ENCODE measurements around the gene CACNA1B. TPM values are rescaled to one million over a fixed set of nuclear protein-coding genes. Genes with fewer than 3 reads are reported as not detected.

CACNA1B gene
- total RNA-seq, 1 experiment from 2014 or later, result 7.8 TPM

DNA sequence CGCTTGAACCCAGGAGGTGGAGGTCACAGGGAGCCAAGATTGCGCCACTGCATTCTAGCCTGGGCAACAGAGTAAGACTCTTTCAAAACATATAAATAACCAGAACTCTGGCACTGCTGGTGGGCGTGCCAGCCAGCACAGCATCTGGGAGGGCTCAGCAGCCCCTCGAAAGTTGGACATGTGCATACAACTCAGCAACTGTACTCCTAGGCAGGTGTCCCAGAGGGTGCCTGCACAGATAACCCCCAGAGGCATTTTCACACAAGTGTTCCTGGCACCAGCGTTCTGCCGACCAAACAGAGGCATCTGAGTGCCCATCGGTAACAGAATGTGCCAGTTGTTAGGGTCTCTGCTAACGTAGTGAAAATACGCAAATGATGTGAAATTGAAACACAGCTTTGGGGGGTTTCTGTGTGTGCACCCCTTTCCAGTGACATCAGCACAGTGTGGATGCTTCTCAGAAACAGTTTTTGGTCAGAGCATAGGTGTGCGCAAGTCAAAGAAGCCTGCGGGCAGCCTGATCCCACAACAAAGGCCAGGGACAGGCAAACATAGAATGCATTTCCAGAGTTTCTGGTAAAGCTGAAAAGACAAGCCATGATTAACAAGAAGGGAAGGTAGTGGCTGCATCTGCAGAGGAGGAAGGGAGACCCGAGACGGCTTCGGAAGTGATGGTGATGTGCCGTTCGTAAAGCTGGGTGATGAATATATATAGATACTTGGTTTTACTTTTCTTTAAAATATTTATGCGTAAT, 190.2 kb downstream of the CACNA1B start:
- no peaks in the 10 kb centered on the region for H3K27me3 ChIP-seq (ENCODE audit: insufficient read depth, low read length)
- peak; percentile 17 for DNase-seq
- Mint-ChIP-seq H3K27ac (peak overlapping the region in 1 of 3 experiments; percentile 78; a peak in 1 of 7 replicates), H3K36me3 (ENCODE audit: insufficient read depth in 1 of 3, low read depth in 3 of 3) (peaks cover 2 to 9% (median 6%) of the 10 kb centered on the region in 3 experiments), H3K4me3 (no peak overlapping the region), H3K27me3 (ENCODE audit: low read depth) (no peaks in the 10 kb centered on the region), H3K9me3 (no peaks in the 10 kb centered on the region), H3K4me1 (peaks cover 39% of the 10 kb centered on the region in 2 experiments)
- H3K23me2 ChIP-seq (ENCODE audit: insufficient read length, low read depth, low read length, poor library complexity, severe bottlenecking), result peaks cover 3% of the 10 kb centered on the region
- no peak overlapping the region for H2BK5ac ChIP-seq (ENCODE audit: insufficient read length, low read length)
- H3K4ac ChIP-seq (ENCODE audit: low read depth, low read length), result no peak overlapping the region
- no peak overlapping the region for H2AFZ ChIP-seq (ENCODE audit: low read length)
- H3K27ac ChIP-seq (ENCODE audit: insufficient read length, low read depth, low read length), result no peak overlapping the region
- no peak overlapping the region for H2BK20ac ChIP-seq (ENCODE audit: low read depth, low read length, poor library complexity, severe bottlenecking)
- no peak overlapping the region for H3K4me2 ChIP-seq (ENCODE audit: insufficient read depth, insufficient read length, low read length)
- no peak overlapping the region for H4K5ac ChIP-seq (ENCODE audit: insufficient read length, low read depth, low read length)
- H2AK5ac ChIP-seq (ENCODE audit: insufficient read length, low read length), result no peak overlapping the region
- H3T11ph ChIP-seq (ENCODE audit: low read length), result no peak overlapping the region
- H3K79me1 ChIP-seq (ENCODE audit: insufficient read depth, low read depth, low read length, poor library complexity, severe bottlenecking), result no peaks in the 10 kb centered on the region
- no peak for TF ChIP-seq CTCF (conservative IDR thresholded peaks at IDR 0.05)
- H4K91ac ChIP-seq (ENCODE audit: insufficient read length, low read depth, low read length), result no peak overlapping the region
- no peak overlapping the region for H3K14ac ChIP-seq (ENCODE audit: insufficient read depth, low read length)
- no peak overlapping the region for H3K18ac ChIP-seq (ENCODE audit: insufficient read length, low read depth, low read length)
- no peak overlapping the region for H3K9ac ChIP-seq (ENCODE audit: extremely low read depth, insufficient read length, low read length)
- no peak overlapping the region for H3K56ac ChIP-seq (ENCODE audit: insufficient read length, low read depth, low read length)
- peaks cover 4% of the 10 kb centered on the region for H3K9me3 ChIP-seq (ENCODE audit: control insufficient read depth, low read depth, low read length)
- no peak overlapping the region for H4K8ac ChIP-seq (replicated peaks; ENCODE audit: insufficient read length, low read depth, low read length)
- no peaks in the 10 kb centered on the region for H3K79me2 ChIP-seq (ENCODE audit: insufficient read depth, low read length)
- no peak overlapping the region for H2BK120ac ChIP-seq (ENCODE audit: low read depth, low read length, poor library complexity, severe bottlenecking)
- H3K4me1 ChIP-seq (ENCODE audit: insufficient read depth, low read length), result peaks cover 3% of the 10 kb centered on the region; the same call in 1 of the 2 replicates
- H3K23ac ChIP-seq (ENCODE audit: insufficient read length, low read depth, low read length), result no peak overlapping the region
- no peaks in the 10 kb centered on the region for H4K20me1 ChIP-seq (ENCODE audit: control insufficient read depth, insufficient read depth, insufficient read length)
- no CpG with 5 or more reads among the region's 17 CpGs for WGBS (ENCODE audit: extremely low coverage, insufficient read length, low lambda C conversion rate)
- no peak overlapping the region for H2BK12ac ChIP-seq (ENCODE audit: insufficient read length, low read depth, low read length)
- H2BK15ac ChIP-seq (ENCODE audit: low read depth, low read length), result no peak overlapping the region
